ENCODE results near the gene BRD3. TPM values are rescaled to one million over a fixed set of nuclear protein-coding genes. Genes with fewer than 3 reads are reported as not detected.

The BRD3 gene
- total RNA-seq, 4 donors from 2014 or later, result 17.6 to 52.9 (median 29.0) TPM

GRCh38 chr9:134052491-134052890 is 15.3 kb downstream of the BRD3 start:
- WGBS, result 89% methylated on average over 2 of the region's 3 CpGs
- H3K4me1 ChIP-seq, result peaks cover 38% of the 10 kb centered on the region

GRCh38 chr9:134051319-134051718 is 16.5 kb downstream of the BRD3 start:
- Histone ChIP-seq H3K9me3 (no peaks in the 10 kb centered on the region), H3K27ac (no peak overlapping the region), H3K36me3 (peaks cover 70% of the 10 kb centered on the region), H3K4me1 (peaks cover 33% of the 10 kb centered on the region), H3K27me3 (no peaks in the 10 kb centered on the region), H3K4me3 (no peak overlapping the region)
- DNase-seq (ENCODE audit: low spot score in 2 of 2), result no peak
- 87% methylated on average over 16 of the region's 16 CpGs for WGBS
- TF ChIP-seq CTCF (IDR thresholded peaks at IDR 0.05) (no peak), EP300 (IDR thresholded peaks at IDR 0.05) (no peak), POLR2AphosphoS5 (IDR thresholded peaks at IDR 0.05) (no peak), POLR2A (IDR thresholded peaks at IDR 0.05) (no peak)

More at GRCh38 chr9:134052491-134052890, 15.3 kb downstream of the BRD3 start:
- no peaks in the 10 kb centered on the region for H3K27me3 ChIP-seq
- H3K9me3 ChIP-seq, result no peaks in the 10 kb centered on the region
- H3K27ac ChIP-seq, result no peak overlapping the region
- no peak for DNase-seq (ENCODE audit: low spot score in 2 of 2)
- no peak overlapping the region for H3K4me3 ChIP-seq
- H3K36me3 ChIP-seq, result peaks cover 59% of the 10 kb centered on the region
- TF ChIP-seq POLR2A (IDR thresholded peaks at IDR 0.05) (no peak), EP300 (IDR thresholded peaks at IDR 0.05) (no peak), POLR2AphosphoS5 (IDR thresholded peaks at IDR 0.05) (no peak), CTCF (IDR thresholded peaks at IDR 0.05) (no peak)

- peaks cover 76% of the 10 kb centered on the region for H3K36me3 ChIP-seq
These were observed 17.1 kb downstream of the BRD3 start for GRCh38 chr9:134050726-134051125.

GRCh38 chr9:134049772-134050588 is 17.8 kb downstream of the BRD3 start:
- H3K36me3 ChIP-seq, result peaks cover 84% of the 10 kb centered on the region
- no peak for DNase-seq (ENCODE audit: low spot score in 2 of 2)
- H3K27ac ChIP-seq, result no peak overlapping the region
- no peaks in the 10 kb centered on the region for H3K27me3 ChIP-seq
- WGBS, result 76% methylated on average over 26 of the region's 28 CpGs
- H3K4me3 ChIP-seq, result no peak overlapping the region
- H3K4me1 ChIP-seq, result peaks cover 20% of the 10 kb centered on the region
- no peaks in the 10 kb centered on the region for H3K9me3 ChIP-seq
- TF ChIP-seq POLR2AphosphoS5 (IDR thresholded peaks at IDR 0.05), result no peak
- no peak for TF ChIP-seq CTCF (IDR thresholded peaks at IDR 0.05)
- no peak for TF ChIP-seq EP300 (IDR thresholded peaks at IDR 0.05)
- TF ChIP-seq POLR2A (IDR thresholded peaks at IDR 0.05), result no peak

More at GRCh38 chr9:134050726-134051125, 17.1 kb downstream of the BRD3 start:
- H3K4me3 ChIP-seq, result no peak overlapping the region
- H3K27me3 ChIP-seq, result no peaks in the 10 kb centered on the region
- TF ChIP-seq POLR2AphosphoS5 (IDR thresholded peaks at IDR 0.05) (no peak), CTCF (IDR thresholded peaks at IDR 0.05) (no peak), POLR2A (IDR thresholded peaks at IDR 0.05) (no peak), EP300 (IDR thresholded peaks at IDR 0.05) (no peak)
- H3K27ac ChIP-seq, result no peak overlapping the region
- WGBS, result 98% methylated on average over 6 of the region's 14 CpGs
- no peak for DNase-seq (ENCODE audit: low spot score in 2 of 2)
- peaks cover 28% of the 10 kb centered on the region for H3K4me1 ChIP-seq
- no peaks in the 10 kb centered on the region for H3K9me3 ChIP-seq

- TF ChIP-seq CTCF (IDR thresholded peaks at IDR 0.05) (no peak), EP300 (IDR thresholded peaks at IDR 0.05) (no peak), POLR2A (IDR thresholded peaks at IDR 0.05) (no peak), POLR2AphosphoS5 (IDR thresholded peaks at IDR 0.05) (no peak)
- WGBS, result 55% methylated on average over 17 of the region's 20 CpGs
- Histone ChIP-seq H3K9me3 (no peaks in the 10 kb centered on the region), H3K4me3 (no peak overlapping the region), H3K27me3 (no peaks in the 10 kb centered on the region), H3K27ac (no peak overlapping the region), H3K36me3 (peaks cover 91% of the 10 kb centered on the region), H3K4me1 (peaks cover 13% of the 10 kb centered on the region)
- no peak for DNase-seq (ENCODE audit: low spot score in 2 of 2)
These were observed 18.6 kb downstream of the BRD3 start for GRCh38 chr9:134049236-134049635.
